Activated naive CD8-positive, alpha-beta T cell treated with anti-CD3 and anti-CD28 coated beads, Interleukin-2, amount 10 ng/mL, durations not matched to agents 7 days and 5 days (primary cell): ENCODE data around the gene CLDN22. TPM values are rescaled to one million over a fixed set of nuclear protein-coding genes. Genes with fewer than 3 reads are reported as not detected.

Experiments
- ATAC-seq: fragments of 150-1000 bp; cut with Tn5 transposase; one replicate; pipeline ENCODE4 v1.10.0; 2021; ENCODE audit warnings: low read depth, moderate library complexity
- POLR2A ChIA-PET: fragments of 350-600 bp; sonication (Branson Sonifier 250); formaldehyde crosslinking; loops from one replicate; lab custom pipeline; 2021; ENCODE audit warnings: antibody characterized with exemption; lab: Charles Lee
- DNase-seq: peaks from one replicate; pipeline ENCODE4 v3.0.0; 2021
- H3K27ac Mint-ChIP-seq: one replicate; pipeline ENCODE4 v1.8.0; 2022; ENCODE audit warnings: mild to moderate bottlenecking, mixed read lengths
- H3K27me3 Mint-ChIP-seq: one replicate; pipeline ENCODE4 v1.8.0; 2022; ENCODE audit warnings: mild to moderate bottlenecking, moderate library complexity, mixed read lengths
- H3K36me3 Mint-ChIP-seq: one replicate; pipeline ENCODE4 v1.8.0; 2021; ENCODE audit warnings: mild to moderate bottlenecking, mixed read lengths
- H3K4me1 Mint-ChIP-seq: one replicate; pipeline ENCODE4 v1.8.0; 2021; ENCODE audit warnings: mixed read lengths
- H3K4me3 Mint-ChIP-seq: one replicate; pipeline ENCODE4 v1.8.0; 2022; ENCODE audit warnings: mild to moderate bottlenecking, moderate library complexity, mixed read lengths
- H3K9me3 Mint-ChIP-seq: one replicate; pipeline ENCODE4 v1.8.0; 2021; ENCODE audit warnings: mixed read lengths
- total RNA-seq, 2 experiments: library from RNA; stranded (reverse); gene quantifications; one replicate each; pipeline ENCODE4 v1.2.3, GENCODE V29; 2021

Gene CLDN22
- total RNA-seq, 2 experiments from 2014 or later, result not detected

GRCh38 chr4:183353557-183353956 lies 33.5 kb upstream of the CLDN22 start:
- Mint-ChIP-seq H3K4me3 (no peak overlapping the region), H3K27me3 (peaks cover 8% of the 10 kb centered on the region), H3K36me3 (no peaks in the 10 kb centered on the region), H3K9me3 (no peaks in the 10 kb centered on the region), H3K4me1 (no peaks in the 10 kb centered on the region), H3K27ac (no peak overlapping the region)
- POLR2A ChIA-PET, result interaction anchor here (0.7 kb wide), 1 partner anchor 90 kb away, joined by 3 read pairs; no protein-coding TSS in a partner anchor
- DNase-seq (no peak), ATAC-seq (no peak)

DNA sequence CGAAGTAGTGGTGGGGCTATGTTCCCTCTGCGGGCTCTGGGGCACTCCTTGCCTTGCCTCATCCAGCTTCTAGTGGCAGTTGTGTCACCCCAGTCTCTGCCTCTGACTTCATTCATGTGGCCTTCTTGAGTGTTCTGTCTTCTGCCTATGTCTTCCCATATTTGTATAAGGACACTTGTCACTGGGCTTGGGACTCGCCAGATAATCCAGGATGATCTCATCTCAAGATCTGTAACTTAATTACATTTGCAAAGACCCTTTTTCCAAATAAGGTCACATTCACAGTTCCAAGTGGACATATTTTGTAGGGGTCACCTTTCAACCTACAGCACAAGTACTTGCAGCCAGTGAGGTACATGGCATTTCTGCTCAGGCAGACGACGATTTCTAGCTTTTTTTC lies 32.5 kb upstream of the CLDN22 start:
- POLR2A ChIA-PET, result no interaction called here
- Mint-ChIP-seq H3K9me3 (no peaks in the 10 kb centered on the region), H3K4me3 (no peak overlapping the region), H3K36me3 (no peaks in the 10 kb centered on the region), H3K27me3 (peaks cover 8% of the 10 kb centered on the region), H3K27ac (no peak overlapping the region), H3K4me1 (no peaks in the 10 kb centered on the region)
- ATAC-seq, result no peak
- DNase-seq, result no peak

DNA sequence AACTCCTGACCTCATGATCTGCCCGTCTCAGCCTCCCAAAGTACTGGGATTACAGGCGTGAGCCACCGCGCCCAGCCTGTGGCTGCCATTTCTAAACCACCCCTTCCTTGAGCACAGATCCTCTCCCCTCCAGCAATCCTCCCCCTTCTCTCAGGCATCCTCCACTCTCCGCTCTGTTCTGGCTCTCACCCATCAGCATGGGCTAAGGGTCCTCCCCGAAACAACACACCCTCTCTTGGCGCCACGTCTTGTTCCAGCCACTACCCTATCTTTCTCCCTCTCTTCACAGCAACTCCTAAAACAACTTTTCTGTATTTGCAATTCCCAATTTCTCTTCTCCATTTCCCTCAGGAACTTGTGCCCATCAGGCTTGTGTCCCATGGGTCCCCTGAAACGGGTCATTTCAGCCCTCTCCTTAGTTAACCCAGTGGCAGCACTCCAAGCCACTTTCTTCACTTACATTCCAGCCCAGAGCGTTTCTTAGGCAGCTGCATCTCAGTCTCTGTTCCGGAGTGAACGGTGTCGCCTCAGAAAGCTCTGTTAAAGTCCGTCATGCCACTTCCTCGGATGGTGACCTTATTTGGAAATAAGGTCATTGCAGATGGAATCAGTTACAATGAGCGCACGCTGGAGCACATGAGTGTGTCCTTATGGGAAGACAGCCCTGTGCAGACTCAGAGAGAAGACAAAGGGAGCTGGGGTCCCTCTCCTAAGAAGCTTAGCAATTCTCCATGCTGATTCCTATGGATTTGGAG lies 30.4 kb upstream of the CLDN22 start:
- POLR2A ChIA-PET, result no interaction called here
- H3K36me3 Mint-ChIP-seq, result no peaks in the 10 kb centered on the region
- peaks cover 7% of the 10 kb centered on the region for H3K27me3 Mint-ChIP-seq
- H3K9me3 Mint-ChIP-seq, result no peaks in the 10 kb centered on the region
- DNase-seq (no peak), ATAC-seq (no peak)
- H3K27ac Mint-ChIP-seq, result no peak overlapping the region
- no peak overlapping the region for H3K4me3 Mint-ChIP-seq
- H3K4me1 Mint-ChIP-seq, result no peaks in the 10 kb centered on the region

GRCh38 chr4:183349673-183350072 lies 29.6 kb upstream of the CLDN22 start:
- no peaks in the 10 kb centered on the region for H3K9me3 Mint-ChIP-seq
- POLR2A ChIA-PET, result no interaction called here
- no peak overlapping the region for H3K27ac Mint-ChIP-seq
- H3K4me3 Mint-ChIP-seq, result no peak overlapping the region
- H3K4me1 Mint-ChIP-seq, result no peaks in the 10 kb centered on the region
- H3K36me3 Mint-ChIP-seq, result no peaks in the 10 kb centered on the region
- ATAC-seq (no peak), DNase-seq (no peak)
- H3K27me3 Mint-ChIP-seq, result peaks cover 10% of the 10 kb centered on the region

DNA sequence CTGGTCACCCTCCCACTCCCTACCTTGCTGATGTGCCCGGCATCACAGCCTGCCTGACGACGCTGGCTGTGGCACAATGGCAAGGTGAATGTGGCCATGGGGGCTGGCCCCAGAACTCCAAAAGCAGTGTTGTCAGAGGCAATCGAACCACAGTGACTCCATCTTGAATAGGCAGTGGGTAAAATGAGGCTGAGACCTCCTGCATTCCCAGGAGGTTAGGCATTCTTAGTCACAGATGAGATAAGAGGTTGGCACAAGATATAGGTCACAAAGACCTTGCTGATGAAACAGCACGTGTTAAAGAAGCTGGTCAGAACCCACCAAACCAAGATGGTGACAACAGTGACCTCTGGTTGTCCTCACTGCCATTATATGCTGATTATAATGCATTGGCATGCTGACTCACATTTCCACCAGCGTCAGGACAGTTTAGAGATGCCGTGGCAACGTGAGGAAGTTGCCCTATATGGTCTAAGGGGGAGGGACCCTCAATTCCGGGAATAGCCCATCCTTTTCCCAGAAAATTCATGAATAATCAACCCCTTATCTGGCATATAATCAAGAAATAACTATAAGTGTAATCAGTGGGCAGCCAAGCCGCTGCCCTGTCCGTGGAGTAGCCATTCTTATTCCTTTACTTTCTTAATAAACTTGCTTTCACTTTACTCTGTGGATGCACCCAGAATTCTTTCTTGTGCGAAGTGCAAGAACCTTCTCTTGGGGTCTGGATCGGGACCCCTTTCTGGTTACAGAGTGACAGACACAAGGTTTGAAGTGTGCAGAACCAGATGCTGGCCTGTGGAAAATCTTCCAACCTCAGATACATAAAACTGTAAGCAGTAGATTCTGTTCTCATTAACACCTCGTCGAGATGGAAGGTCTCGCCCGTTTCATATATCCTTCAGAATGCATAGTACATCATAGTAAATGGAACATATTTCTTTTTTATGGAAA lies 28.9 kb upstream of the CLDN22 start:
- Mint-ChIP-seq H3K27me3 (peaks cover 15% of the 10 kb centered on the region), H3K27ac (no peak overlapping the region), H3K36me3 (no peaks in the 10 kb centered on the region), H3K4me3 (no peak overlapping the region), H3K4me1 (no peaks in the 10 kb centered on the region), H3K9me3 (no peaks in the 10 kb centered on the region)
- POLR2A ChIA-PET, result no interaction called here
- ATAC-seq (peak; percentile 80), DNase-seq (no peak)

DNA sequence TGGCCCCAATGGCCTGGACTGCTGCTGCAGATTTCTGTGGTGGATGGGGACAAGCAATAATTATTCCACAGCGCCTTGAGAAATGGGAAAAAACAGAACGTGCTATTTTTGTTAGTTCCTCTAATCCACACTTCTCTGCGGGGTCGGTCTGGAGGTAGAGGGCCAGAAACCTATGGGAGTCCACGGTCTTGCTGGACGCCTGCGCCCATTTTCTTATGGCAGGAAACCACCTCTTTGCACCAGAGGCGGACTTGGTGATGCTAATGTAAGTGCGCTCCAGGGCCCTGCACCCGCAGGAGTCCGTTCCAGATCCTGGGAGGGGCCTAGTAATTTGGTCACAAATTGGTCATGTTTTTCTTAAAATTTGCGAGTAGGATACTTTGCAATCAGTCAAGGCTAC lies 28.1 kb upstream of the CLDN22 start:
- Mint-ChIP-seq H3K9me3 (no peaks in the 10 kb centered on the region), H3K4me1 (peaks cover 1% of the 10 kb centered on the region), H3K27ac (no peak overlapping the region), H3K36me3 (no peaks in the 10 kb centered on the region), H3K27me3 (peaks cover 17% of the 10 kb centered on the region), H3K4me3 (no peak overlapping the region)
- DNase-seq (no peak), ATAC-seq (no peak)
- POLR2A ChIA-PET, result no interaction called here

DNA sequence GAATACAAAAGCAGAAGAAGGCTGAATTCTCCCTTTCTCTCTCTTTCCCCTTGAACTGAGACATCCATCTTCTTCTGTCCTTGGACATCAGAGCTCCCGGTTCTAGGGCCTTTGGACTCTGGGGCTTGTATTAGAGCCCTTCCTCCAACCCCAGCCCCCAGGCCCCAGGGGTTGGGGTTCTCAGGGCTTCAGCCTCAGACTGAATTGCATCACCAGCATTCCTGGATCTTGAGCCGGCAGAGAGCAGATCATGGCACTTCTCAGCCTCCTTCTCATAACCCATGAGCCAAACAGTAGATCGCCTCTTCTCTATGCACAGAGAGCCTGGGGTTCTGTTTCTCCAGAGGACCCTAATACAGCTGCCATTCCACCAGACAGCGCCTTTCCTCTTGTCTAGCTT lies 27.5 kb upstream of the CLDN22 start:
- Mint-ChIP-seq H3K27ac (no peak overlapping the region), H3K27me3 (peaks cover 17% of the 10 kb centered on the region), H3K4me1 (peaks cover 2% of the 10 kb centered on the region), H3K9me3 (no peaks in the 10 kb centered on the region), H3K36me3 (no peaks in the 10 kb centered on the region), H3K4me3 (no peak overlapping the region)
- ATAC-seq (no peak), DNase-seq (no peak)
- POLR2A ChIA-PET, result no interaction called here

- ATAC-seq (no peak), DNase-seq (no peak)
- H3K9me3 Mint-ChIP-seq, result no peaks in the 10 kb centered on the region
- H3K27ac Mint-ChIP-seq, result no peak overlapping the region
- no peak overlapping the region for H3K4me3 Mint-ChIP-seq
- H3K36me3 Mint-ChIP-seq, result no peaks in the 10 kb centered on the region
- peaks cover 18% of the 10 kb centered on the region for H3K27me3 Mint-ChIP-seq
- peaks cover 2% of the 10 kb centered on the region for H3K4me1 Mint-ChIP-seq
- POLR2A ChIA-PET, result no interaction called here
Measured at GRCh38 chr4:183347146-183347545, 27.1 kb upstream of the CLDN22 start.

- no peaks in the 10 kb centered on the region for H3K9me3 Mint-ChIP-seq
- peaks cover 2% of the 10 kb centered on the region for H3K4me1 Mint-ChIP-seq
Measured at GRCh38 chr4:183345261-183345660, 25.2 kb upstream of the CLDN22 start.

GRCh38 chr4:183344523-183345255 lies 24.6 kb upstream of the CLDN22 start:
- ATAC-seq (no peak), DNase-seq (no peak)
- no peaks in the 10 kb centered on the region for H3K36me3 Mint-ChIP-seq
- peaks cover 2% of the 10 kb centered on the region for H3K4me1 Mint-ChIP-seq
- H3K4me3 Mint-ChIP-seq, result no peak overlapping the region
- POLR2A ChIA-PET, result no interaction called here
- no peaks in the 10 kb centered on the region for H3K9me3 Mint-ChIP-seq
- peaks cover 30% of the 10 kb centered on the region for H3K27me3 Mint-ChIP-seq
- H3K27ac Mint-ChIP-seq, result no peak overlapping the region

More at GRCh38 chr4:183345261-183345660, 25.2 kb upstream of the CLDN22 start:
- no peak overlapping the region for H3K27ac Mint-ChIP-seq
- no peak for ATAC-seq
- POLR2A ChIA-PET, result no interaction called here
- no peak overlapping the region for H3K4me3 Mint-ChIP-seq
- no peaks in the 10 kb centered on the region for H3K36me3 Mint-ChIP-seq
- DNase-seq, result no peak
- H3K27me3 Mint-ChIP-seq, result peaks cover 28% of the 10 kb centered on the region

- peaks cover 2% of the 10 kb centered on the region for H3K4me1 Mint-ChIP-seq
- POLR2A ChIA-PET, result no interaction called here
- peaks cover 32% of the 10 kb centered on the region for H3K27me3 Mint-ChIP-seq
- no peaks in the 10 kb centered on the region for H3K9me3 Mint-ChIP-seq
- ATAC-seq, result no peak
- H3K27ac Mint-ChIP-seq, result no peak overlapping the region
- H3K36me3 Mint-ChIP-seq, result no peaks in the 10 kb centered on the region
- no peak for DNase-seq
- H3K4me3 Mint-ChIP-seq, result no peak overlapping the region
Measured at GRCh38 chr4:183343730-183344129, 23.7 kb upstream of the CLDN22 start.

- Mint-ChIP-seq H3K9me3 (no peaks in the 10 kb centered on the region), H3K4me1 (peaks cover 2% of the 10 kb centered on the region), H3K27ac (no peak overlapping the region), H3K36me3 (no peaks in the 10 kb centered on the region), H3K27me3 (peaks cover 36% of the 10 kb centered on the region), H3K4me3 (peak overlapping the region; percentile 30)
- no peak for ATAC-seq
- POLR2A ChIA-PET, result no interaction called here
- DNase-seq, result no peak
Measured at GRCh38 chr4:183342541-183343533, 22.8 kb upstream of the CLDN22 start.
